Measurements from ENCODE around the gene FGFR2.

The FGFR2 gene

DNA sequence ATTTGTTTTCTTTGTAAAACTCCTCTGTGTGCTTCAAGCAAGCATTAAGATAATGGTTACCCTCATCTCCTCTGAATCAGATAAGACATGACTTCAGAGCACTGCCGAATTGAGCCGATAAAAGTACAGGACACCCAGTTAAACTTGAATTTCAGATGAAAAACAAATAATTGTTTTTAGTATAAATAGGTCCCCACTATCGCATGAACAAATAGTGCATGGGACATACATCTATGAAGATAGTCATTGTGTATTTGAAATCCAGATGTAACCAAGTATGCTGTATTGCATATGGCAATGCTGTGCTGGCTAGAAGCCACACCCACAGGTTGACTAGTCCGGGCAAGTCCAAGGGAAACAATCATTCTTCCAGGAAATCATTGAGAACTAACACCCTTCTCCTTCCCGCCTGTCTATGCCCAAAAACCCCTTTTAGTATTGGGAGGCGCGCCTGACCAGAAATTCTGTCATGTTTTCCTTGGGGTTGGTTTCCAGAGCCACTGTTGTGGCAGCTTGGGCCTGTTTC is 12.6 kb upstream of the FGFR2 start:
- DNase-seq (ENCODE audit: low spot score): no peak

DNA sequence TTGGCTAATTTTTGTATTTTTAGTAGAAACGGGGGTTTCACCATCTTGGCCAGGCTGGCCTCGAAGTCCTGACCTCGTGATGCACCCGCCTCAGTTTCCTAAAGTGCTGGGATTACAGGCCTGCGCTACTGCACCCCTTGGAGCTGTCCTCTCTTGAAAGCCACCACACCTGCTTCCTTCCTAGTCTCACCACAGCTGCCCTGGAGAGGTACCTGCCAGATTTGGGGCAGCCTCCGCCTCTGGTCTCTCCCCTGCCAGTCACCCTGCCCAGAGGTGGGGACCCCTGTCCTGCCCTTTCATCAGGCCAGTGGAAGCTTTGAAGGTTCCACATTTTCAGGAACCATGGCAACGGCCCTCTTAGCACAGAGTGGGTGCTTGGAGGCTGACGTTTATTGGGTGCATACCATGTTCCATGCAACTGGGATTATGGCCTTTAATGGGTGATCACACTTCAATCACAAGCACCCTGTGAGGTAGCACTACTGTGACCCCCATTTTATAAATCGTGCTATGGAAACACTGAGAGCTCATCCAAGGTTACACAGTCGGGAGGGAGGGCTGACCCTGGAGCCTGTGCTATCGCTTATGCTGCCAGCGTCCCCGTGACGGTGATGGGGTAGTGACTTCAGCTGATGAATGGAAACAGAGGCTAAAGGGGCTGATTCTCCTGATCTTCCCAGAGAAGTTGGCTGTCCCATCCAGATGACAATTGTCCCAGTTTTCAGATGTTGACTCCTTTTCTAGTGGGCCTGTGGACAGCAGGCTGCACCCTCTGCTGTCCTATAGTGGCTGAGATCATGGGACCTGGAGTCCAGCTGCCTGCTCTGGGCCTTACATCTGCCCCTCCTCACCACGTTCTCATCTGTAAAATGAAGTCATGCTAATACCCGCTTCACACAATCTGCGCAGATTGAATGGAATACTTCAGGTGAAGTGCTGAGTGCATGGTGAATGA is 11.5 kb upstream of the FGFR2 start:
- DNase-seq (ENCODE audit: low spot score): no peak

DNA sequence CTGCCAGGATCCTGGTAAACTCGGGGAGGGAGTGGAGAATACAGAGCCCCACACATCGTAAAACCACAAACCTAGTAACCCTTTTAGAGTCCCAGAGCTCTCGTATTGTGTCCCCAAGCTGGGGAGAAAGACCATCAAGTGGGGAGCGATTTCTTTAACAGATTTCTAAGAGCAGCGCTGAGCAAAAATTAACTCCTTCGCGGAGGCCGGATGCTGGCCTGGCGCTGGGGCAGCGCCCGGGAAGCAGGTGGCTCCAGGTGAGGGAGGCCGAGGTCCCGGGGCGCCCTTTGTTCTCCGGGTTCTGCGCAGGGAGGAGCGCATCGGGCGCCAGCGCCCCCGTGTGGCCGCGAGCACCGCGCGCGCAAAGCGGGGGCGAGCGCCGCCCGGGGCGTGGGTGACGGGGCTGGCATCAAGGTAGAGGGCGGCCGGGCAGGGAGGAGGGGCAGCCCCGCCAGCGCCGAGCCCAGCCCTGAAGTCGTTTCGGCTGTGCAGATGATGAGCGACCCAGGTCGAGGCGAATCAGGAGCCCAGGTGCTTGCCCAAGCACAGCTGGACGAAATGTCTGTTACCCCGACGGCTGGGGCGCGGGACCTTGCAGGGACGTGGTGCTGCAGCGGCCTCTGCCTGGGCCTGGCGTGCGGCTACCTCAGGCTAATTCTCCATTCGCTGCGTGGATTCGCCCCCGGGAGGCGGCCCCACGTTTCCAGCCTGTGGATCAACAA is 10.4 kb upstream of the FGFR2 start:
- no peak for DNase-seq (ENCODE audit: low spot score)

DNA sequence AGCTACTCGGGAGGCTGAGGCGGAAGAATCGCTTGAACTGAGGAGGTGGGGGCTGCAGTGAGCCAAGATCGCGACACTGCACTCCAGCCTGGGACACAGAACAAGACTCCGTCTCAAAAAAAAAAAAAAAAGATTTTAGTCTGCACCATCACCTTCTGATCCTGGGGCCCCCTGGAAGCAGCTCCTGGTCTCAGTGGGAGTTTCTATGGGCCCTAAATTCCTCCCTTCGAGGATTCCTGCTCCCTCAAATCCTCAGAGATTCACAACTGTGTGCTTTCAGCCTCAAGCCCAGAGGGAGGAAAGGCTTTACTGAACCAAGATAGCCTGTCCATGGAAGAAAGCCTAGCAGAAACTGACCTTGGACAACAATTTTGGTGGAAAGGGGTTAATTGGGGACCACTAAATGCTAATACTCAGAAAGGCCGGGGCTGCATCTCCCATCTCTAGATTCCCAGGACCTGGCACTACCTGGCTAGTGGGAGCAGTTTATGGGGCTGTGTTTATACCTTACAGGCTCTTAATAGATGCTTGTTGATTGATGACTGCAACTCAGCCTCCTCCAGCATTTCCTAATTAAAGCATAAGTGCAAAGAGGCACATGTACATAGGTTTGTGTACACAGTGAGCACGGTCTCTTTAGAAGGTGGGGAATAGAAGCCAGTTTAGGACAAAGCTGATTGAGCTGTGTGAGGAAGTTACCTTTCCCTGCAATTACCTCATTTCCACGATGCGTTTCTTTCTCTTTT is 9.2 kb upstream of the FGFR2 start:
- DNase-seq (ENCODE audit: low spot score): no peak

DNA sequence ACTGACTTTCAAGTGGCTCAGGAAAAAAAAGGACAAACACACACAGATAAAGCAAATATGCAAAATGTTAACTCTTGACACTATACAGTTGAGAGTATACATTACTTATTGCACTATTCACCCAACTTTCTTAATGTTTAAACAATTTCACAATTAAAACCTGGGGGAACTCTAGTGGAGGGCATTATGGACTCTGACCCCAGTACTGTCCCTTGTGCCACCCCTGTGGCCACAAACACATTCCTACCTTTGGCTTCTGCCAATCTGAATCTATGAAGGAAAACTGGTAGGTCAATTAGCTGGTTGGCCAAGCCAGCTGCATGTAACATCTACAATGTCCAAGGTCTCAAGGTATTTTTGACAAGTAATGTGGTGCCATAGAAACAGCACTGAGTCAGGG is 7.5 kb upstream of the FGFR2 start:
- DNase-seq (ENCODE audit: low spot score): no peak

DNA sequence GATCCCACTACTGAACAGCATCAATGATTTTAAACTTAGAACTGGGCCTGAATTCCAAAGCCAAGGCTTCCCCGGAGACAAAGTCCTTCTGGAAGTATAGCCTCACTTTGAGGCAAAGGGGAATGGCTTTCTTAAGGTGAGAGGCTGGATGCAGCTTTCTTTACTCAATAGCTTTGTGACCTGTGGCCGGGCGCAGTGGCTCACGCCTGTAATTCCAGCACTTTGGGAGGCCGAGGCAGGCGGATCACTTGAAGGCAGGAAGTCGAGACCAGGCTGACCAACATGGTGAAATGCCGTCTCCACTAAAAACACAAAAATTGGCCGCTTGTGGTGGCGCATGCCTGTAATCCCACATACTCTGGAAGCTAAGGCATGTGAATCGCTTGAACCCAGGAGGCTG is 3.2 kb upstream of the FGFR2 start:
- DNase-seq (ENCODE audit: low spot score): no peak

DNA sequence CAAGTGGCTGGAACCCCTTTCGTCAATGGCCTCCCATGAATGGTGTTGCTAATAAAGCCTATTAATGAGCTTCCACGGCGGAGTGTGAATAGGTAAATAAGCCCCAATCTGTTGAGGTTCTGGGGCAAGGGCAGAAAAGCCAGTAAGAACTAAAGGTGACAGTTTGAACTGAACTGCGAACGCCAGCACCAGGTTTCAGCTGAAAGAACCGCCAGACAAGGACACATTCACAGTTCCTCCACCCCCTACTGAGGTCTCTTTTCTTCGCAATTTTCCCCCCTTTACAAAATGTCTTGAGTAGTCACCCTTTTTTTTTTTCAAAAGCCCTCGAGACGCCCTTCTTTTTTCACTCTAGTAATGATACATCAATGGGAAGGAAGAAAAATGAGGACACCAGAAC is 2.4 kb upstream of the FGFR2 start:
- DNase-seq (ENCODE audit: low spot score): no peak

DNA sequence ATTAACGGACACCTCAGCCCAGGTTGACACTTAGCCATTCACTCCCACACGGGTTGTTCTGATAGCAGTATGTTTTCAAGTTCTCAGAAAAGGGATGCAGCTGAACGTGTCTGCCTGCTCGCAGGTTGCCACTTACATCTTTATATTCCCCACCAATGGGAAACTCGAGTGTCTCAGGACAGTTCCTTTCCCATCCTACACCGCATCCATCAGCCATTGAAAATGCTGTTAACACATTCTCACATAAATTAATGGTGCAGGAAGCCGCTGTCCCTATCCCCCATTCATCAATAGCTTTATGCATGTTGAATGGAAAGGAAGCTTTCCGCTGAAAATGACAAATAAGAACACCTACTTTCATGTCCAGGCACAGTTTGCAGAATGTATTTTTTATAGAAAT is 1.7 kb upstream of the FGFR2 start:
- DNase-seq (ENCODE audit: low spot score): no peak

DNA sequence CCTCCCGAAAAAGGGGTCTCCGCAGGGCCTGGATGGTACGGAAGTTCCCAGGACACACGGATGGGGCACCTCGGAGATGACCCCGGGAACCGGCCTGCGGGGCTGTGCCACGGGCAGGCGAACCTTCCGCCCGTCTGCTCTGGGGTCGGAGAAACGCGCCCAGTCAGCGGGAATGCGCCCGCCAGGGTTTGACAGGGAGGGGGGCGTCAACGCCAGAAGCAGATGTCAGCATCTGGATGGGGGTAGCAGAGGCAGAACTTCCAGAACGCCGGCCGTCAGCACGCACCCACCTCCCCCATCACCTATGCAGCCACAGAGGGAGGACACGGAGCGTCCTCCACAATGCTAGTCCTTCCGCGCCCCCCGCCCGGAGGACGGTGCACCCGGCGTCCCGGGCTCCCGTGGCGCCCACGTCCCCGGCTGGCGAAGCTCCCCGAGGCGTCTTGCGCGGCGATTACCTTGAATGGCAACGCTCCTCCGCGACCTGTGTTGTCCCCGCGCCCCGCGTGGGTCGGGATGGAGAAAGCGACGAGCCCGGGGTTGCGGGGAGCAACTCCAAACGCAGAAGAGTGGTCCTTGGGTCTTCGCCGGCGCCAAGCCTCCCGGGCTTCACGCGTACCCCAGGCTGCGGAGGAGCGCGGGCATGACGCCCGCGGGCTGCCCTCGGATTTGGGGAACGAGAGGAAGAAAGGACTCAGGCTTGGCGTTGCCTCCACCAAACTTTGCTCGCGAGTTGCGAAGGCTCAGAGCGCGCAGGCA is 561 bp downstream of the FGFR2 start:
- no peak for DNase-seq (ENCODE audit: low spot score)

DNA sequence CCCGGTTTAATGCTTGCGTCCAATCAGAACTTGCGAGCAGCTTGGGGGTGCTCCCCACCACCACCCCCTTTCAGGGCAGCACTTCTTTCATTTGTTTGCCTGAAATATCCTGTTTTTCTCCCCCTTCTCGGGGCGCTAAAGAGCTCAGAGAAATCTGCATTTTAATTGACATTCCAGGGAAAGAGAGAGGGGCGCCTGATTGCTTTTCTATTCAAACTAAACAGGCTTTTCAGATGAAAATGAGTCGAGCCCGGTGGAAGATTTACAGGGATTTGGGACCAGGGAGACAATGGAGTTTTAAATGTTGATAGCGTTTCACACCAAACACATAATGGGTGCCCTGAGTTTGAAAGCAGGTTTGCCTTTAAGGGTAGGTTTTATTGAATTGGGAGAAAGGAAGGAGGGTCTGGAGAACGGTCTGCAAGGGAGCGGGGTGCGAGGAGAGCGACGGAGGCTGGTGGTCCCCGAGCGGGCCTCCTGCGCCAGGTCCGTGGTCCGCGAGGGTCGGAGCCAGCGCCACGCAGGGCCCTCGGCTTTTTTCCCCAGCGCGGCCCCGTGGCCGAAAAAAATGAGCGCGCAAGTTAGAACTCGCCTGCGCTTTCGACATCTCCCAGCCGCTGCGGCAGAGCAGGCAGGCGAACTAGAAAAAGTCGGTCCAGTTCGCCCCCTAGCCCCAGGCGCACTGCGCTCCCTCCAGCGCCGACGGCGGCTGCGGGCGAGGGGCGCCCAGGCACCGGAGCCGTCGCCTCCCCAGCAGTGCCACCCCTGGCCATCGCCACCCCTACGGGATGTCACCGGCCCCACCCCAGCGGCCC is 1.3 kb downstream of the FGFR2 start:
- no peak for DNase-seq (ENCODE audit: low spot score)

DNA sequence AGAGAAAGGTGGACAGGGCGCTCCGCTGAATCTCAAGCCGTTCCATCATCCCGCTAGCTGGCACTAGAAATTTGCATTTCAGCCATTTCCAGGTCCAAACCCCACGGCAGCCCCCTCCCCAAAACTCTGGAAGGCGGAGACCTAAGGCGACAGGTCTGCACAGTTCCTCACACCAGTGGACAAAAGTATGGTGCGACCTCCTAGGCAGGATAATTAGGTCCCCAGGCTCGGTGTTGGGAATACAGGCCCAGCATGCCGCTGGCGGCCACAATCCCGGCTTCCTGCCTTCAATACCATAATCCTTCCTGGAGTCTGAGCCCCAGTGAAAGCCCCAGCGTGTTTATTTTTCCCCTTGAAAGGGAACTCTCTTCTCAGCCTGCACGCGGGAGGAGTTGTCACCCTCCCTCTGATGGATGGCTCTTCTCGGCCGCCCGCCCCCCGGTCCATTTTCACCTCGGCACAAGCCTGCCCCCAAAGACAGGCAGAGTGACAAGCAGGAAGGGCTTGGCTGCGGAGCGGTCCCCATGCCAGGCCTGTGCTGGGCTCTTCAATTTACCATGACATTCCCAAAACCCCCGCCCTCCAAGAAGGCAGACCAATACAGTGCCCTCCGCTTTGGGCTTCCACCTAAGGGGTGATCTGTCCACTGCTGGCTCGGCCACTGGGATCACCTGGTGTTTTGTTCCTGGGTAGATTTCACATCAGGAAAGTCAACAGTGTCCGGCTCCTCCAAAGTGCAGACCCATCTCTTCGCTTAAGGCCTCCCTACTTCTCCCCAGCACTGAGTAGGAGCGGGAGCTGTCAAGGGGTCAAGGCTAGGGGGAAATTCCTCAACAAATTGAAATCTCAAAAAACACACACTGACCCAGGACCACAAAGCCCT is 2.2 kb downstream of the FGFR2 start:
- DNase-seq (ENCODE audit: low spot score): no peak

DNA sequence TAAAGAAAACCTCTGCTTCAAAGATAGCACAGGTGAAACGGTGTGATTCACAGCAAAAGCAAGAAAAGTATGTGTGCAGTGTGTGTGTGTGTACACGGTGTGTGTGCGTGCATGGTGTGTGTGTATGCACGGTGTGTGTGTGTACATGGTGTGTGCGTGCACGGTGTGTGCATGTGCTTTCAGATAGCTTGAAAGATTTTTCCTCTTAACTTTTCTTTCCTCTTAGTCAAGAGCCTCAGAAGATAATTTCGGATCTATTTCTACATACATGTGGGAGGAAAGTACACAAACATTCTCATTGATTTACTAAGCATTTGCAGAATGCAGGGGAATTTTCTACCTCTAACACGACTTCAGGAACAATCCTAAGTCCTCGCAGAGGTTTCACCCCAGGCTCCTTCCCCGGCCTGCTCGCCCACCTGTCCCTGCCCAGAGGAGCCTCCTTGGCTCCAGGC is 2.9 kb downstream of the FGFR2 start:
- DNase-seq (ENCODE audit: low spot score): no peak

DNA sequence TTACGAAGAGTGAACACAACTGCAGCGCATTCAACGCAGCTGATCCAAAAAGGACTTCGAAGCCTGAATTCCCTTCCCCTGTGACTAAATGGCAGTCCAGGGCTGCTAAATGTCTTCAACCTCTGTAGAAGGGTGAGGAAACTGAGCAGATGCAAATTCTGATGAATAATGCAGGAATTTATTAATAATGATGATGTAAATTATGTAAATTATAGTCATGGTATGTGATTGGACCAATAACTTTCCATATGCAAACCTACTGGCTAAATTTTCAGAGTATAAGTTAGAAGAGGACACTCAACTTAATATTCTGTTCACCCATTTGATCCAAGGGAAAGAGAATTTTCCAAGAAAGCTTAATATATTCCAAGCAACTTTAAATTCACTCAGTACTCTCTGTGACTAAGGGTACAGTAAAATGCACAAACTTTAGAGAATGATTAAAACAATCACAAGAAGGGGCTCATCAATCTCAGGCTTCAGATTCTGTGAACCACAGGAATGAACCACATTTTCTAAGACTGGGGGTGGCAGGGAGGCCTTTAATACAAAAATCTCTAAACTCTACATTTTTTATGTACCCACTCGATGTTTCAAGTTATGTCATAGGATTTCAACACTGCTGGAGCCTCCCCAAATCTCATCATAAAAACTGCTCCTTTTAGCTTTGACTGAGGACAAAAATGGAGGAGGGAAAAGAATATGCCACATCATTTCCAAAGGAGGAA is 3.5 kb downstream of the FGFR2 start:
- no peak for DNase-seq (ENCODE audit: low spot score)

DNA sequence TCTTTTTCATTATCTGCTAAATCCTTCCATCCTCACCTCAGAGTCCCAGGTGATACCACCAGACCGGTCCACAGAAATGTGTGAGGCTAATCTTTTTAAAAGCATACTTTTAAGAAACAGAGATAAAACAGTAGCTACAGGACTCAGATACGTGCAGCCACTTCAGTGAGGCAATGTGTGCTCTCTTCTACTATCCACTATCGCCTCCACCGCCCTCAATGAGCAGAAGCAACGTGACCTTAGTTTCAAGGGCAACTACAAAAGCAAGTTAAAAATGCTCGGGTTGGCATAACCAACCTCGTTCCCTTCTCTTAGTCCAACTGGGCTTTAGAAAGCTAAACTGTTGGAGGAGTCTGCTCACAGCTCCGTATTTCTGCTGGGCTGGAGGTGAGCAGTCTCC is 4.2 kb downstream of the FGFR2 start:
- no peak for DNase-seq (ENCODE audit: low spot score)

DNA sequence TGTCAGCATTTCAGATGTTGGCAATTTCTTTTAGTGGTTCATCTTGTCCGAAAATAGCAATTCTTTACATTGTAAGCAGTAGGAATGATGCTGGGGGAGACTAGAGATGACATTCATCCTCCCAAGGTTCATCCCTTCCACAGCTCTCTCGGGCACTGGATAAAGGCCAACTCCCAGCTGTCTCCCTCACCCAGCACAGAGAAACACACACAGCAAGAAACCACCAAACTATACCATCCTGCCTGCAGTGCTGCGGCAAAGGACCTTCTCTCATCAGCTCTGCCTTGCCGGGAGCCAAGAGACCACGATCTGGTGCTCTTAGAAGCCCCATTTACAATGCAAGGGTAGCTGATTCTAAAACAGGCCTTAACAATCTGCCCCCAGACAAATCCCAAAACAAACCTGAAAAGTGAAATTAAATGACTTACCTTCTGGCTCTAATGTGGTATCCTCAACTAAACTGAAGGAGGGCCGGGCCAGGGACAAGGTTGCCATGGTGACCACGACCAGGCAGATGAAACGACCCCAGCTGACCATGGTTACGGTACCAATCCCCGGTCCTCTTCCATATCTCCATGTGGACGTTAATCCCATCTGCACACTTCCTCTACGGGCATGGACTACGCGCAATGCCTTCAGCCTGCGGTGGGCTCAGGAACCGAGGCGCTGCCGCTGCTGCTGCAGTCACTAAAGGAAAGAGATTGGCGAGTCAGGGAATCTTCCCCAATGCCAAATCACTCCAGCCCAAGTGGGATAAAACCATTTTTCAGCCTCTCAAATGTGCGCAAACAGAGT is 4.8 kb downstream of the FGFR2 start:
- no peak for DNase-seq (ENCODE audit: low spot score)

DNA sequence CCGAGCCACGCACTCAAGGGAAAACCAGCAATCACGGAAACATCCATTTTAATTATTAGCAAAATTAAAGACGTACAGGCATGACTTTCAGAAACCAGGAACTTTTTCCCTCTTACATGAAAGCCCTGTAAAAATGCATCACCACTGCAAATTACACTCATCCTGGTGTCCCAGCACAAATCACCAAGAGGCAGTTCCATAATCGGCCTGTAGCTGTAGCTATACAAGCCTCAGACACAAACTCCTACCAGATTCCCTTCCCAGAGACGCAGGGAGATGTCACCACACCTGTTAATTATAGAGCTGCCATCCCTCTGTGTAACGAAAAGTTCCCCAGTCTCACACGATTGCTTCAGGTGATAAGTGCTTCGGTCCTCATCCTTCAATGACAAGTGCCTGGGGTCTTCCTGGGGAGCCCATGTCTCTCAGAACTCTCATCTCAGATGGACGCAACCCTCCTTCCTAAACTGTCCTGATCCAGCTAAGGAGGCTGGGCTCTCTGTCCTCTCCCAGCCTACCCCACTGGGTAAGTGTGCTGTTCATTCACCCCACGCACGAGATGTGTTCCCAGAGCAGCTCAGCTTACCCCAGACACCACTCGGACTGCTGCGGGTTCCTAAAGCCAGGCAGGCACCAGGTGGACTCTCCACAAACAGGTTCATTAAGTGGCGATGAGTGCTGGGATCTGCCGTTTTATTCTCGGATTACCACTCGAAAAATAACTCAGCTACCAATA is 5.9 kb downstream of the FGFR2 start:
- no peak for DNase-seq (ENCODE audit: low spot score)

DNA sequence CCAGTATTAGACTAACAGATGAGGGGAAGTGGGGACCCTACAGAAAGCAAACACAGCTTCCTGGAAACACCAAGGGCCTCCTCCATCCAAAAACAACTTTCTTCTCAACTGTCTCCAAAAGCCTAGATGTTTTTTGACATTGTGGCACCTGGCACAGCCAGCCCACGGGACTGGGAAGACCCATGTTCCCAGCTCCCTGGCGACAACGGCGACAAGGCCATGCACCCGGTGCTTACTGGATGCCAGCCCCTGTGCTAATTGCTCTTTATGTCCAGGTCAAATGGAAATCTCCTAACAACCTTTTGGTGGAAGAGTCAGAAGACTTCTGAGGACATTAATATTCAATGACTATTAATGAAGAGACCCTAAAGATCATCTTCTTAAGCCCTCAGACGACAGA is 7.1 kb downstream of the FGFR2 start:
- no peak for DNase-seq (ENCODE audit: low spot score)
